HG03196 (cell line): ENCODE data around the gene STAB1.

Experiments
- ATAC-seq: cut with Tn5 transposase; IDR thresholded peaks from one replicate; pipeline ENCODE4 v1.9.1; 2021; ENCODE audit not compliant: unreplicated experiment

The STAB1 gene

DNA sequence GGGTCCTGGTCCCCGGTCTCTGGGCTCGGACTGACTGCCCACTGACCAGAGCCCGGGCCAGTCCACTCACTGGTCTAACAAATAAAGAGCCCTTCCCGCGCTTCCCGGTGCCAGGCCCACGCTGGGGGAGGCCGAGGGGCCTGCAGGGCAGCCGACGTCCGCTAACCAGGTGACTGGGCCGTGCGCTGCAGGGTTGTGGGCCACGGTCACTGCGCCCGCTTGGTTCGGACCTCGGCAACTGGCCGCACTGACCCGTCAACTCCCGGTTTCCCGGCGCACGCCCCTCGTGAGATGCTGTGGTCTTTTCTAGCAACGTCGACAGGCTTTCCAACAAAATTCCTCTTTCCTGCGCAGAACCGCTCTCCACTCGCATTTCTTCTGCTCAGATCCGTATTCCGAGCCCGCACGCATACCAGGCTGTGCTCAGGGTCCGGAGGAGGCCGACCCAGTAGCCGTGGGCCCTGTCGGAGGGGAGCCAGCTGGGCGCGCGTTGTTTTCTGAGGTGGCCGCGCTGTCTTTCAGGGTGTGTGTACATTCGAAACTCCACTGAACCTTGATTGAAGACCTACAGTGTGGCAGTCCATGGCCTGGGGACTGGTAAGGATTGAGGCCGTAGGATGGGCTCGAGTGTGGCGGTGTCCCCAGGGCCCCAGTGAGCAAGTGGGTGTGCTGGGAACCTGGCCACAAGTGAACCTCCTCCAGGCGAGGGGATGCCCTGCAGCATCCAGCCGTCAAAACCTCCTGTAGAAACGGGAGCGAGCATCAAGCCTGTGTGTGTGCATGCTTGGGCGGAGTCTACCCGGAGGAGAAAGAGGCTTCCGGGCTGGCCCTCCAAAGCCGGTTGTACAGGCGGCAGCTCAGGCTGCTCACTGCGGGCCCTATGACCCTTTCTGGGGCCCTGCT, 39.4 kb downstream of the STAB1 start:
- ATAC-seq: no peak

- ATAC-seq: no peak
Measured at GRCh38 chr3:52535411-52536111, 40.4 kb downstream of the STAB1 start.

DNA sequence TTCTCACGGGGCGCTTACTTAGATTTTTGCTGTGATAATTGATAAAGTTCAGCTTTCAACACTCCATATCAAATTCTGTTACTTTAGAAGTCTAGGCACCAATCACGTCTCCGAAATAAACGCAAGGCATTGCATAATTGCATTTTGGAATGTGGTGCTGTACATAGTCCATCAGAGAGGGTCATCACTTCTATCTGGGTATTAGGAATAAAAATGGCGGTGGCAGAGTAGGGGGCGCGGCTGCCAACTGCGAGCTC, 40.9 kb downstream of the STAB1 start:
- ATAC-seq: no peak

DNA sequence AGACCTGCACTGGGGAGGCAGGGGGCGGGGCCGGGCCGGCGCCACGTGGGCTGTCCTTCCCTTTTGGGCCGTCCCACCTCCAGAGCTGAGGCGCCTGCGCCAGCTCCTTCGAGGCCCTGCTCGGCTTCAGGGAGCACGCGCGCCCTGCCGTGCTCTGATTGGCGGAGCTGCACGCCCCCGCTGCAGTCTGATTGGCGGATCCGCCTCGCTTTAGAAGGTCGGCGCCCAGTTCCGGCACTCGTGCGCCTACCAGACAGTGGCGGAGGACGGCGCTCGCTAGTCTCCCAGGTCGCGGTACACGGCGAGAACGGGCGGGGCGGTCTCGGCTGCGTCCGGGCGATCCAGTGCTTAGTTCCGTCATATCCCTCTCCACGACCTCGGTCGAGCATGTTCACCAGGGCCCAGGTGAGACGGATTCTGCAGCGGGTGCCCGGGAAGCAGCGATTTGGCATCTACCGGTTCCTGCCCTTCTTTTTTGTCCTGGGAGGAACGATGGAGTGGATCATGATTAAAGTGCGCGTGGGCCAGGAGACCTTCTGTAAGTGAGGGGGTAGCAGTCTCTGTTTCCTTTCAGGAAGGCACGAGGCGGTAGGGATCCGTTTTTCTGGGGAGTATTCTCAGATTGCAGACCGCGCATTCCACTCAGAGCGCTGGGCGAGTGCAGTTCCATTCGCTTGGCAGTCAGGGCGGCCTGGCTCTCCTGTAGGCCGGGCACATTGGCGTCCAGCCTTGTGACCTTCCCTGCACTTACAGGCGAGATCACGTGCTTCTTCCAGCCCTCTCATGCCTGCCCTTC, 41.4 kb downstream of the STAB1 start, which contains the start of gene UQCC5:
TSS of gene UQCC5 (plus strand) at position 237 of the 796 bp plus-strand sequence. CDS start at position 388, 151 bp downstream.
- peak; percentile 80 for ATAC-seq

- ATAC-seq: no peak
Measured at GRCh38 chr3:52537165-52537620, 42.1 kb downstream of the STAB1 start.

- no peak for ATAC-seq
Measured at GRCh38 chr3:52537726-52538421, 42.7 kb downstream of the STAB1 start.

GRCh38 chr3:52539010-52539653, 44.0 kb downstream of the STAB1 start:
- ATAC-seq: no peak

DNA sequence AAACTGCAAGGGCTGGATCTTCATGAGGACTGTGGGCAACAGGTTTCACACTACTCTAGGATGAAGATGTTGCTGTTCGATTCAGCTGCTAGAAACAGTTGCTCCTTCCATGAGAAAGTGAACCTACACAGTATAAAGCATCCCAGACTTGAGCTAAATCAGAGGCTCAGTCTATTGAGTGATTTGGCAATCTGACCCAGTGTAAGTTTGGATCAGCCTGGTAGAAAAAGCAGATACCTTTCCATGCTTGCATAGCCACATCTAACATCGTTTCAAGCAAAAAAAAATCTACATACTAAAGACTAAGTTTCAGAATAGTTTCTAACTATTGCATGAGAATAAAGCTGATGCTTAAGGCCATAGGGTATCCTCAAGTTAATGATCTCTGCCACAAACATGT, 45.9 kb downstream of the STAB1 start:
- no peak for ATAC-seq

DNA sequence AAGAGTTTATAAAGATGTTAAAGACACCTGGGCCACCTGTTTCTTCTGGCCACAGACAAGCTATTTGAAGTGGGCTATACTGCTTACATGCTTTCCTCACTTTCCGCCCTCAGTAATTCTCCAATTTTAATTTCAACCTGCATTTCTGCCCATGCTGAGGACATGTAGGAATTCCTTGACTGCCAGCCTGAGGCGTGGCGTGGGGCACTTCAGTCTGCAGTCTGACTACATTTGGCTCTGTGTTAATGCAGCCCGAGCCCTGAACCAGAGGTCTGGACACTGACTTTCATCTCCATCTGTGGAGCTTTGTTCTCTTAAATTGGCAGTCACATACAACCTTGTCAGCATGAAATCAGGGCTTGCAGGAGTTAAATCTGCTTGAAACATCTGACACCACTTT, 49.8 kb downstream of the STAB1 start:
- ATAC-seq: no peak

DNA sequence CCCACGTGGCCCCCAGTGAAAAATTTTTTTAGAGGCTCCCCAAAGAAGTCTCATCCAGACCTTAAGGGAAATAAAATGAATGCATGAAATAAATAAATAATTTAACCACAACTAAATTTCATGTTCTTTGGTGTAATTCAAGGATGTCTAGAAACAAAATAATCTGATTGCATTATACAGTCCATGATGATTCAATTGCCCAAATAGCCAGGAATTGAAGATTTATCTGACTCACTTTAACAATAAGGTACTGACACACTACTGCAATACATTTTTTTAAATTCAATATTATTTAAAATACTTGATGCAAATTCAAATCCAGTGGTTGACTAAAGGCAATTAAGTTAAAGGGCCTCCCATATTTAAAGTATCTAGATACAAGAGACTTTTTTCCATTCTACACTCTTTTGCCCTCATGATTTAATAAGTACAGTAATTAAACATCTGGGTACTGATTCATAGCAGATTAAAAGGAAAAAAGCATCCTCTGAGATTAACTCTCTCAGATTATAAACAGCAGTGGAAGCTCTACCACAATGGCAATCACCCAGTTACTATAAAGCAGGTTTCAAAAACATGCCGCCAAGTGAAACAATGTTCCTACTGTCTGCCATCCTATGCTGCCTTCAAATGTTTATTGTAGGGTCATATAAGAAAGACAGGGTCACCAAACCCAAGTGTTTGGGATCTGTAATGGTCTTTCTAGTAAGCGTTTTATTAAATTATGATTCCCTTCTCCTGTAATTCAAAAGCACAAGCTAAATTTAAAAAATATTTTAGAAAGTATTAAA, 51.2 kb downstream of the STAB1 start:
- ATAC-seq: no peak

GRCh38 chr3:52547143-52547542, 52.0 kb downstream of the STAB1 start:
- no peak for ATAC-seq

DNA sequence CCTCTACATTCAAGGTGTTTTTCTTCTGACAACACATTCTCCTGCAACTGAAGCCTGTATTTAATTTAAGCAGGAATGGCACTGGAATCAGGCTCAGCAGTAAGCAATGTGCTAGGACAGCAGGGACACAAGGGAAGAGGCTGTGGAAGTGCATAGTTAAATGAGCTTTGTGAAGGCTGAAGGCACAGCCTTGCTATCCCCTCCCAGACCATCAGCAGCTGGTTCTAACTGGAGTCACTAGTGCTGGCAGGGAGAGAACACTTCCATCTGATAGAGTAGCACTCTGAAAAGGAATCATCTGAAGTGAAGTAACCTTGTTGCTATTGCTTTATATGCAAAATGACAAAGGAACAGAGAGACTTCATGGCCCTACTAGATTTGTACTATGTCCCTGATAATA, 56.0 kb downstream of the STAB1 start:
- ATAC-seq: no peak

DNA sequence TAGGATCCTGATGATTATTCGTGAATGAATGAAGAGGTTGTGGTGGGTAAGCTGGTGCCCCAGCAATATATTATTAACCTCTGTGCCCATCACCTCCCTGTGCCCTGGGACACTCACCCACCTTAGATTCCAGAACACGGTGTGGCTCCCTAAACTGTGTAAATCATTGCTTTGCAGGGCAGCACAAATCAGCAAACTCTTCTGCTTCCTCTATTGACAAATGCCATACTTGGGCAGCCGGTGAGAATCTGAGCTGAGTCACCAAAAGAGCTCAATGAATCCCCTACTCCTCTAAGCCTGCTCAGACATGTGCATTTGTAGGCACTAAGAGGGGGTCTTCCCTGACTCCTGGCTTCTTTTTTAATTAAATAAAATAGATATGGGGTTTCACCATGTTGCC, 57.0 kb downstream of the STAB1 start:
- no peak for ATAC-seq

GRCh38 chr3:52554026-52554755, 59.1 kb downstream of the STAB1 start:
- no peak for ATAC-seq

- no peak for ATAC-seq
Measured at GRCh38 chr3:52555056-52555455, 59.9 kb downstream of the STAB1 start.

GRCh38 chr3:52557011-52557960, 62.1 kb downstream of the STAB1 start:
- ATAC-seq: no peak

DNA sequence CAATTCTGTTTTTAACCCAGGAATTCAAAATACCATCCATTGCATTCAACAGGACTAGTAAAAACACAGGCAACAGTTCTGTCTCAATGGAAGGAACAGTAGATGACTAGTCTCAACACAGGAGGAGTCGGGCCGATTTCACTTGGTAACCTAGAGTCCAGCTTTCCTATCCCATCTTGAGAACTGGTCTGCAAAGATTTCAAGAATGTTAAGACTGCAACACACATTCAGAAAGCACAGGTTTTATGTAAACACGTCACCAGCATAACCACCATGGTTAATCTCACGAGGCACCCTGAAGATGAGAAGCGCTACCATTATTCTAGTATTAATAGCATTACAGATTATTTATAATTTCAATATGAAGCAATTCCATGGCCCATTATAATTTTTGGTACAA, 63.3 kb downstream of the STAB1 start:
- ATAC-seq: no peak
